Brain microvascular endothelial cell (primary cell): ENCODE measurements around the gene ACLY.
"Not testable (repeated sequence)": the region's sequence is repeated elsewhere in the genome, so short reads cannot be mapped to it uniquely, and the experiment has no call there.

Experiments used
- DNase-seq: peaks from one replicate; pipeline ENCODE4 v3.0.0-alpha.2; 2020
- H3K27ac ChIP-seq: fragments of 250-450 bp; sonication (Bioruptor Pico); 2 replicates; pipeline ENCODE4 v1.5.1; 2020; ENCODE audit warnings: mild to moderate bottlenecking, moderate library complexity
- H3K27me3 ChIP-seq: fragments of 250-450 bp; sonication (Bioruptor Pico); replicated peaks from 2 replicates; pipeline ENCODE4 v1.5.1; 2020; ENCODE audit warnings: mild to moderate bottlenecking
- H3K36me3 ChIP-seq: fragments of 250-450 bp; sonication (Bioruptor Pico); replicated peaks from 2 replicates; pipeline ENCODE4 v1.5.1; 2020; ENCODE audit warnings: mild to moderate bottlenecking
- H3K4me3 ChIP-seq: 2 replicates; pipeline ENCODE4 v1.5.1; 2011; ENCODE audit warnings: low read depth, mild to moderate bottlenecking, control low read depth, low read length, moderate library complexity
- CTCF ChIP-seq: IDR thresholded peaks from 2 replicates; pipeline ENCODE4 v1.5.1; 2011; ENCODE audit warnings: low read depth, mild to moderate bottlenecking, moderate library complexity, low read length, control low read depth, inconsistent platforms; ENCODE audit errors: missing control alignments
- in situ Hi-C: cut with HindIII; loops from 2 replicates; pipeline ENCODE4 v1.10.0; 2017; ENCODE audit warnings: low sequenced_read_pairs, low pct_ligation_motif_present

ACLY gene

GRCh38 chr17:41937970-41938954 lies 19.5 kb upstream of the ACLY start:
- in situ Hi-C loops, result no loop called here
- no peak for DNase-seq
- Histone ChIP-seq H3K27ac (no peak overlapping the region), H3K4me3 (no peak overlapping the region), H3K36me3 (no peaks in the 10 kb centered on the region), H3K27me3 (no peaks in the 10 kb centered on the region)
- no peak for TF ChIP-seq CTCF

GRCh38 chr17:41935641-41936040 lies 16.9 kb upstream of the ACLY start:
- H3K36me3 ChIP-seq, result no peaks in the 10 kb centered on the region
- no peaks in the 10 kb centered on the region for H3K27me3 ChIP-seq
- TF ChIP-seq CTCF, result no peak
- no peak overlapping the region for H3K4me3 ChIP-seq
- no peak overlapping the region for H3K27ac ChIP-seq
- in situ Hi-C loops, result no loop called here
- no peak for DNase-seq

- no peaks in the 10 kb centered on the region for H3K36me3 ChIP-seq
- no peak overlapping the region for H3K27ac ChIP-seq
- DNase-seq, result no peak
- H3K4me3 ChIP-seq, result no peak overlapping the region
- H3K27me3 ChIP-seq, result no peaks in the 10 kb centered on the region
- in situ Hi-C loops, result no loop called here
- TF ChIP-seq CTCF, result no peak
Measured at GRCh38 chr17:41932816-41933389, 14.2 kb upstream of the ACLY start.

- H3K4me3 ChIP-seq, H3K27me3 ChIP-seq, H3K36me3 ChIP-seq, H3K27ac ChIP-seq, DNase-seq, in situ Hi-C loops: not testable (repeated sequence)
Measured at GRCh38 chr17:41931715-41932114, 13.0 kb upstream of the ACLY start.

- in situ Hi-C loops, DNase-seq, H3K27me3 ChIP-seq, H3K36me3 ChIP-seq: not testable (repeated sequence)
- Histone ChIP-seq H3K4me3 (peak overlapping the region; percentile 65), H3K27ac (peak overlapping the region; percentile 62)
Measured at GRCh38 chr17:41930833-41931156, 12.0 kb upstream of the ACLY start.

GRCh38 chr17:41930009-41930832 lies 11.5 kb upstream of the ACLY start, which contains the start of gene ODAD4:
Gene ODAD4, plus strand, starts transcription at chr17:41930617. Its CDS starts 107 bp downstream, at chr17:41930724.
- peak; percentile 98 for DNase-seq
- in situ Hi-C loops, result no loop called here
- peak within 1 kb of the TSS; percentile 62 for H3K27ac ChIP-seq
- H3K4me3 ChIP-seq, result peak within 1 kb of the TSS; percentile 65
- H3K27me3 ChIP-seq, result no peaks in the 10 kb centered on the region
- no peaks in the 10 kb centered on the region for H3K36me3 ChIP-seq
- TF ChIP-seq CTCF, result peak; percentile 75
